Hypothalamus (tissue), 51 donors: Measurements from ENCODE around the gene TLK1.
"Not testable (repeated sequence)": the region's sequence is repeated elsewhere in the genome, so short reads cannot be mapped to it uniquely, and the experiment has no call there.

Experiments
- DNase-seq, 51 donors: peaks; one replicate each; lab custom pipeline; 2025; lab: John Stamatoyannopoulos, UW

TLK1 gene

GRCh38 chr2:171146633-171147032 lies 14.1 kb downstream of the TLK1 start:
- no peak for DNase-seq

- no peak for DNase-seq
Observed at GRCh38 chr2:171146071-171146470, 14.6 kb downstream of the TLK1 start.

- DNase-seq = no peak
Observed at GRCh38 chr2:171143670-171144062, 17.0 kb downstream of the TLK1 start.

GRCh38 chr2:171142398-171142797 lies 18.3 kb downstream of the TLK1 start:
- no peak for DNase-seq

GRCh38 chr2:171141320-171141719 lies 19.4 kb downstream of the TLK1 start:
- DNase-seq = no peak

- no peak for DNase-seq
Observed at GRCh38 chr2:171139860-171140259, 20.8 kb downstream of the TLK1 start.

- no peak for DNase-seq
Observed at GRCh38 chr2:171136024-171136423, 24.7 kb downstream of the TLK1 start.

GRCh38 chr2:171134624-171135230 lies 26.0 kb downstream of the TLK1 start:
- no peak for DNase-seq

- no peak for DNase-seq
Observed at GRCh38 chr2:171132086-171132485, 28.6 kb downstream of the TLK1 start.

GRCh38 chr2:171128461-171128860 lies 32.2 kb downstream of the TLK1 start:
- DNase-seq = no peak

- no peak for DNase-seq
Observed at GRCh38 chr2:171124541-171124940, 36.2 kb downstream of the TLK1 start.

GRCh38 chr2:171109571-171109970 lies 51.1 kb downstream of the TLK1 start:
- DNase-seq = no peak

GRCh38 chr2:171109020-171109419 lies 51.7 kb downstream of the TLK1 start:
- no peak for DNase-seq

GRCh38 chr2:171107803-171108202 lies 52.9 kb downstream of the TLK1 start:
- DNase-seq = no peak

GRCh38 chr2:171104379-171104778 lies 56.3 kb downstream of the TLK1 start:
- DNase-seq = no peak

GRCh38 chr2:171102802-171103201 lies 57.9 kb downstream of the TLK1 start:
- DNase-seq = no peak

GRCh38 chr2:171100370-171100769 lies 60.3 kb downstream of the TLK1 start:
- no peak for DNase-seq

- DNase-seq = no peak
Observed at GRCh38 chr2:171098607-171099006, 62.1 kb downstream of the TLK1 start.

GRCh38 chr2:171095014-171095582 lies 65.6 kb downstream of the TLK1 start:
- no peak for DNase-seq

GRCh38 chr2:171091517-171091916 lies 69.2 kb downstream of the TLK1 start:
- not testable (repeated sequence) for DNase-seq

GRCh38 chr2:171089489-171089888 lies 71.2 kb downstream of the TLK1 start:
- DNase-seq = no peak

- DNase-seq = no peak
Observed at GRCh38 chr2:171088057-171088834, 72.4 kb downstream of the TLK1 start.
